SK-N-SH (cell line): ENCODE measurements around the gene PDGFRA.

Source experiments
- ELF1 ChIP-seq: IDR thresholded peaks from 2 replicates; pipeline ENCODE4 v1.4.0; 2012
- POLR2AphosphoS5 ChIP-seq: IDR thresholded peaks from 2 replicates; pipeline ENCODE4 v1.6.1; 2012; ENCODE audit warnings: low read depth, low read length
- RFX5 ChIP-seq: IDR thresholded peaks from 2 replicates; pipeline ENCODE4 v1.6.1; 2012; ENCODE audit warnings: mild to moderate bottlenecking, improper control_type of control experiment, low read length
- TAF1 ChIP-seq: IDR thresholded peaks from 2 replicates; pipeline ENCODE4 v1.6.1; 2012; ENCODE audit warnings: low read depth, mild to moderate bottlenecking, low read length, moderate library complexity, borderline replicate concordance
- TF ChIP-seq, protein P1 (sequence below): fragments of 200-600 bp; sonication (generic); IDR thresholded peaks from 2 replicates; pipeline ENCODE4 v1.6.1; 2017; ENCODE audit warnings: antibody characterized with exemption, mild to moderate bottlenecking, moderate library complexity
- TF ChIP-seq, protein P2 (sequence below): IDR thresholded peaks from 2 replicates; pipeline ENCODE4 v1.4.0; 2012; ENCODE audit warnings: low read depth, borderline replicate concordance
- TF ChIP-seq, protein P3 (sequence below): IDR thresholded peaks from 2 replicates; pipeline ENCODE4; 2012

GRCh38 chr4:54271464-54271863 lies 42.4 kb downstream of the PDGFRA start:
- TF ChIP-seq, protein P1, sequence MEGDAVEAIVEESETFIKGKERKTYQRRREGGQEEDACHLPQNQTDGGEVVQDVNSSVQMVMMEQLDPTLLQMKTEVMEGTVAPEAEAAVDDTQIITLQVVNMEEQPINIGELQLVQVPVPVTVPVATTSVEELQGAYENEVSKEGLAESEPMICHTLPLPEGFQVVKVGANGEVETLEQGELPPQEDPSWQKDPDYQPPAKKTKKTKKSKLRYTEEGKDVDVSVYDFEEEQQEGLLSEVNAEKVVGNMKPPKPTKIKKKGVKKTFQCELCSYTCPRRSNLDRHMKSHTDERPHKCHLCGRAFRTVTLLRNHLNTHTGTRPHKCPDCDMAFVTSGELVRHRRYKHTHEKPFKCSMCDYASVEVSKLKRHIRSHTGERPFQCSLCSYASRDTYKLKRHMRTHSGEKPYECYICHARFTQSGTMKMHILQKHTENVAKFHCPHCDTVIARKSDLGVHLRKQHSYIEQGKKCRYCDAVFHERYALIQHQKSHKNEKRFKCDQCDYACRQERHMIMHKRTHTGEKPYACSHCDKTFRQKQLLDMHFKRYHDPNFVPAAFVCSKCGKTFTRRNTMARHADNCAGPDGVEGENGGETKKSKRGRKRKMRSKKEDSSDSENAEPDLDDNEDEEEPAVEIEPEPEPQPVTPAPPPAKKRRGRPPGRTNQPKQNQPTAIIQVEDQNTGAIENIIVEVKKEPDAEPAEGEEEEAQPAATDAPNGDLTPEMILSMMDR, result no peak
- TF ChIP-seq TAF1 (no peak), RFX5 (no peak), POLR2AphosphoS5 (no peak), ELF1 (no peak)
- TF ChIP-seq, protein P2, sequence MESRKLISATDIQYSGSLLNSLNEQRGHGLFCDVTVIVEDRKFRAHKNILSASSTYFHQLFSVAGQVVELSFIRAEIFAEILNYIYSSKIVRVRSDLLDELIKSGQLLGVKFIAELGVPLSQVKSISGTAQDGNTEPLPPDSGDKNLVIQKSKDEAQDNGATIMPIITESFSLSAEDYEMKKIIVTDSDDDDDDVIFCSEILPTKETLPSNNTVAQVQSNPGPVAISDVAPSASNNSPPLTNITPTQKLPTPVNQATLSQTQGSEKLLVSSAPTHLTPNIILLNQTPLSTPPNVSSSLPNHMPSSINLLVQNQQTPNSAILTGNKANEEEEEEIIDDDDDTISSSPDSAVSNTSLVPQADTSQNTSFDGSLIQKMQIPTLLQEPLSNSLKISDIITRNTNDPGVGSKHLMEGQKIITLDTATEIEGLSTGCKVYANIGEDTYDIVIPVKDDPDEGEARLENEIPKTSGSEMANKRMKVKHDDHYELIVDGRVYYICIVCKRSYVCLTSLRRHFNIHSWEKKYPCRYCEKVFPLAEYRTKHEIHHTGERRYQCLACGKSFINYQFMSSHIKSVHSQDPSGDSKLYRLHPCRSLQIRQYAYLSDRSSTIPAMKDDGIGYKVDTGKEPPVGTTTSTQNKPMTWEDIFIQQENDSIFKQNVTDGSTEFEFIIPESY, result no peak
- TF ChIP-seq, protein P3, sequence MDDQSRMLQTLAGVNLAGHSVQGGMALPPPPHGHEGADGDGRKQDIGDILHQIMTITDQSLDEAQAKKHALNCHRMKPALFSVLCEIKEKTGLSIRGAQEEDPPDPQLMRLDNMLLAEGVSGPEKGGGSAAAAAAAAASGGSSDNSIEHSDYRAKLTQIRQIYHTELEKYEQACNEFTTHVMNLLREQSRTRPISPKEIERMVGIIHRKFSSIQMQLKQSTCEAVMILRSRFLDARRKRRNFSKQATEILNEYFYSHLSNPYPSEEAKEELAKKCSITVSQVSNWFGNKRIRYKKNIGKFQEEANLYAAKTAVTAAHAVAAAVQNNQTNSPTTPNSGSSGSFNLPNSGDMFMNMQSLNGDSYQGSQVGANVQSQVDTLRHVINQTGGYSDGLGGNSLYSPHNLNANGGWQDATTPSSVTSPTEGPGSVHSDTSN, result no peak
